PC-9 (cell line): Measurements from ENCODE around the gene MGLL.

Source experiments
- CTCF ChIP-seq: fragments of 200-600 bp; sonication (generic); conservative IDR thresholded peaks from 2 replicates; pipeline ENCODE4 v1.6.1; 2017; ENCODE audit warnings: mixed run types, antibody characterized with exemption, mild to moderate bottlenecking, moderate library complexity
- EZH2 ChIP-seq: fragments of 200-600 bp; sonication (generic); IDR thresholded peaks from 2 replicates; pipeline ENCODE4 v1.8.0; 2017; ENCODE audit warnings: antibody characterized with exemption, low read depth

GRCh38 chr3:127760791-127761440, 61.4 kb downstream of the MGLL start:
- TF ChIP-seq CTCF (no peak), EZH2 (no peak)
